Astrocyte (in vitro differentiated cells and primary cell): ENCODE results near the gene PLXDC1. TPM values are rescaled to one million over a fixed set of nuclear protein-coding genes. Genes with fewer than 3 reads are reported as not detected.
"Not testable (repeated sequence)": the region's sequence is repeated elsewhere in the genome, so short reads cannot be mapped to it uniquely, and the experiment has no call there.

Experiments used
- DNase-seq: peaks from one replicate; pipeline ENCODE4 v3.0.0-alpha.2; 2010; ENCODE audit warnings: low read depth
- FAIRE-seq: peaks from 2 replicates; lab custom pipeline; 2011; peaks lifted over from hg19 to GRCh38; lab: Jason Lieb, UNC
- H2AFZ ChIP-seq: 2 replicates; pipeline ENCODE4 v1.6.0; 2012; ENCODE audit warnings: low read depth, low read length, inconsistent platforms
- H3K27ac ChIP-seq: 2 replicates; pipeline ENCODE4 v1.5.1; 2011; ENCODE audit warnings: low read depth, low read length, inconsistent platforms
- H3K27me3 ChIP-seq: 2 replicates; pipeline ENCODE4 v1.6.0; 2011; ENCODE audit warnings: low read length, inconsistent platforms; ENCODE audit not compliant: insufficient read depth
- H3K36me3 ChIP-seq: 2 replicates; pipeline ENCODE4 v1.5.1; 2011; ENCODE audit warnings: low read length, inconsistent platforms; ENCODE audit not compliant: insufficient read depth
- H3K4me1 ChIP-seq: 2 replicates; pipeline ENCODE4 v1.5.1; 2011; ENCODE audit warnings: low read length, inconsistent platforms; ENCODE audit not compliant: insufficient read depth
- H3K4me2 ChIP-seq: 2 replicates; pipeline ENCODE4 v1.6.0; 2012; ENCODE audit warnings: low read length, inconsistent platforms
- H3K4me3 ChIP-seq: 2 replicates; pipeline ENCODE4 v1.5.1; 2011; ENCODE audit warnings: low read depth, mild to moderate bottlenecking, low read length, inconsistent platforms; ENCODE audit not compliant: insufficient read depth
- H3K79me2 ChIP-seq: 2 replicates; pipeline ENCODE4 v1.6.0; 2012; ENCODE audit warnings: mild to moderate bottlenecking, low read length, inconsistent platforms; ENCODE audit not compliant: insufficient read depth
- H3K9ac ChIP-seq: 2 replicates; pipeline ENCODE4 v1.6.0; 2012; ENCODE audit warnings: mild to moderate bottlenecking, low read length, inconsistent platforms
- H3K9me3 ChIP-seq: 2 replicates; pipeline ENCODE4 v1.5.1; 2012; ENCODE audit warnings: low read depth, mild to moderate bottlenecking, low read length, inconsistent platforms; ENCODE audit not compliant: insufficient read depth
- H4K20me1 ChIP-seq: 2 replicates; pipeline ENCODE4 v1.6.0; 2012; ENCODE audit warnings: low read length, inconsistent platforms; ENCODE audit not compliant: insufficient read depth
- H3K27ac Mint-ChIP-seq: one replicate; pipeline ENCODE4 v1.8.0; 2021; ENCODE audit warnings: mild to moderate bottlenecking, mixed read lengths; ENCODE audit not compliant: unreplicated experiment
- H3K27me3 Mint-ChIP-seq: one replicate; pipeline ENCODE4 v1.8.0; 2021; ENCODE audit warnings: low read depth, mixed read lengths; ENCODE audit not compliant: unreplicated experiment
- H3K36me3 Mint-ChIP-seq: one replicate; pipeline ENCODE4 v1.8.0; 2021; ENCODE audit warnings: low read depth, mixed read lengths; ENCODE audit not compliant: unreplicated experiment
- H3K4me1 Mint-ChIP-seq: one replicate; pipeline ENCODE4 v1.8.0; 2021; ENCODE audit warnings: low read depth, mixed read lengths; ENCODE audit not compliant: unreplicated experiment
- H3K4me3 Mint-ChIP-seq: one replicate; pipeline ENCODE4 v1.8.0; 2021; ENCODE audit warnings: mild to moderate bottlenecking, moderate library complexity, mixed read lengths; ENCODE audit not compliant: unreplicated experiment
- H3K9me3 Mint-ChIP-seq: one replicate; pipeline ENCODE4 v1.8.0; 2021; ENCODE audit warnings: mild to moderate bottlenecking, mixed read lengths; ENCODE audit not compliant: unreplicated experiment
- CTCF ChIP-seq: IDR thresholded peaks from 2 replicates; pipeline ENCODE4 v1.5.1; 2011; ENCODE audit warnings: low read depth, mild to moderate bottlenecking, inconsistent platforms, low read length, moderate library complexity; ENCODE audit not compliant: insufficient read depth
- EZH2 ChIP-seq: IDR thresholded peaks from 2 replicates; pipeline ENCODE4 v1.6.1; 2012; ENCODE audit warnings: mild to moderate bottlenecking, low read length, inconsistent platforms; ENCODE audit not compliant: insufficient read depth
- total RNA-seq: library from RNA; stranded (reverse); gene quantifications from 2 replicates; pipeline ENCODE4 v1.2.1, GENCODE V29; 2021

Gene PLXDC1
- total RNA-seq, 1 donor from 2014 or later, result 8.9 TPM

- H3K9me3 Mint-ChIP-seq, result peaks cover 12% of the 10 kb centered on the region
- Histone ChIP-seq H3K4me3 (peak overlapping the region; percentile 28), H3K4me2 (peak overlapping the region; percentile 76), H3K79me2 (no peaks in the 10 kb centered on the region), H4K20me1 (no peaks in the 10 kb centered on the region), H3K9me3 (no peaks in the 10 kb centered on the region), H2AFZ (peak overlapping the region; percentile 60), H3K27me3 (peaks cover 14% of the 10 kb centered on the region), H3K27ac (no peak overlapping the region), H3K9ac (no peak overlapping the region), H3K4me1 (peaks cover 3% of the 10 kb centered on the region), H3K36me3 (no peaks in the 10 kb centered on the region)
- no peak for FAIRE-seq
- TF ChIP-seq CTCF, result no peak
- TF ChIP-seq EZH2, result no peak
- peaks cover 4% of the 10 kb centered on the region for H3K36me3 Mint-ChIP-seq
- DNase-seq, result no peak
- H3K27me3 Mint-ChIP-seq, result peaks cover 39% of the 10 kb centered on the region
- H3K4me1 Mint-ChIP-seq, result no peaks in the 10 kb centered on the region
- peak overlapping the region; percentile 64 for H3K4me3 Mint-ChIP-seq
- H3K27ac Mint-ChIP-seq, result no peak overlapping the region
Observed at GRCh38 chr17:39026980-39027451, 124.4 kb downstream of the PLXDC1 start.

GRCh38 chr17:39026346-39026745, 125.1 kb downstream of the PLXDC1 start:
- H3K4me3 Mint-ChIP-seq, H3K36me3 Mint-ChIP-seq, H3K4me2 ChIP-seq, H3K9ac ChIP-seq, H3K79me2 ChIP-seq, H3K4me3 ChIP-seq, H3K9me3 ChIP-seq, H3K9me3 Mint-ChIP-seq, DNase-seq, H3K36me3 ChIP-seq, H3K4me1 Mint-ChIP-seq, FAIRE-seq, H3K4me1 ChIP-seq, H3K27ac Mint-ChIP-seq, H2AFZ ChIP-seq, H3K27ac ChIP-seq, H4K20me1 ChIP-seq: not testable (repeated sequence)
- H3K27me3 ChIP-seq, result peaks cover 13% of the 10 kb centered on the region
- peaks cover 33% of the 10 kb centered on the region for H3K27me3 Mint-ChIP-seq

GRCh38 chr17:39022924-39023323, 128.5 kb downstream of the PLXDC1 start:
- Mint-ChIP-seq H3K4me1 (no peaks in the 10 kb centered on the region), H3K27me3 (peaks cover 14% of the 10 kb centered on the region), H3K36me3 (no peaks in the 10 kb centered on the region), H3K27ac (no peak overlapping the region), H3K9me3 (no peaks in the 10 kb centered on the region), H3K4me3 (no peak overlapping the region)
- Histone ChIP-seq H4K20me1 (no peaks in the 10 kb centered on the region), H3K4me1 (peaks cover 3% of the 10 kb centered on the region), H3K27me3 (peaks cover 11% of the 10 kb centered on the region), H3K79me2 (no peaks in the 10 kb centered on the region), H3K9me3 (no peaks in the 10 kb centered on the region), H3K27ac (no peak overlapping the region), H3K4me3 (no peak overlapping the region), H3K36me3 (no peaks in the 10 kb centered on the region), H2AFZ (no peak overlapping the region), H3K4me2 (no peak overlapping the region), H3K9ac (no peak overlapping the region)
- no peak for TF ChIP-seq EZH2
- DNase-seq (no peak), FAIRE-seq (no peak)

- not testable (repeated sequence) for H3K4me3 ChIP-seq, H3K4me2 ChIP-seq, H3K4me1 ChIP-seq, H2AFZ ChIP-seq, H3K9me3 ChIP-seq, H3K27me3 ChIP-seq, H3K36me3 Mint-ChIP-seq, H3K27me3 Mint-ChIP-seq, H3K4me3 Mint-ChIP-seq, FAIRE-seq, H3K36me3 ChIP-seq, H3K27ac Mint-ChIP-seq, DNase-seq, H4K20me1 ChIP-seq, H3K9me3 Mint-ChIP-seq, H3K79me2 ChIP-seq, H3K9ac ChIP-seq, H3K27ac ChIP-seq, H3K4me1 Mint-ChIP-seq
Observed at GRCh38 chr17:39020037-39020436, 131.4 kb downstream of the PLXDC1 start.
